ENCODE results near the gene TWF2. TPM values are rescaled to one million over a fixed set of nuclear protein-coding genes. Genes with fewer than 3 reads are reported as not detected.

Gene TWF2
- total and polyA plus RNA-seq, 9 of the 15 experiments (the other 6 are each of a cell fraction or from before 2014, with no cell fraction given) = 0.11 to 61.9 (median 29.7) TPM

DNA sequence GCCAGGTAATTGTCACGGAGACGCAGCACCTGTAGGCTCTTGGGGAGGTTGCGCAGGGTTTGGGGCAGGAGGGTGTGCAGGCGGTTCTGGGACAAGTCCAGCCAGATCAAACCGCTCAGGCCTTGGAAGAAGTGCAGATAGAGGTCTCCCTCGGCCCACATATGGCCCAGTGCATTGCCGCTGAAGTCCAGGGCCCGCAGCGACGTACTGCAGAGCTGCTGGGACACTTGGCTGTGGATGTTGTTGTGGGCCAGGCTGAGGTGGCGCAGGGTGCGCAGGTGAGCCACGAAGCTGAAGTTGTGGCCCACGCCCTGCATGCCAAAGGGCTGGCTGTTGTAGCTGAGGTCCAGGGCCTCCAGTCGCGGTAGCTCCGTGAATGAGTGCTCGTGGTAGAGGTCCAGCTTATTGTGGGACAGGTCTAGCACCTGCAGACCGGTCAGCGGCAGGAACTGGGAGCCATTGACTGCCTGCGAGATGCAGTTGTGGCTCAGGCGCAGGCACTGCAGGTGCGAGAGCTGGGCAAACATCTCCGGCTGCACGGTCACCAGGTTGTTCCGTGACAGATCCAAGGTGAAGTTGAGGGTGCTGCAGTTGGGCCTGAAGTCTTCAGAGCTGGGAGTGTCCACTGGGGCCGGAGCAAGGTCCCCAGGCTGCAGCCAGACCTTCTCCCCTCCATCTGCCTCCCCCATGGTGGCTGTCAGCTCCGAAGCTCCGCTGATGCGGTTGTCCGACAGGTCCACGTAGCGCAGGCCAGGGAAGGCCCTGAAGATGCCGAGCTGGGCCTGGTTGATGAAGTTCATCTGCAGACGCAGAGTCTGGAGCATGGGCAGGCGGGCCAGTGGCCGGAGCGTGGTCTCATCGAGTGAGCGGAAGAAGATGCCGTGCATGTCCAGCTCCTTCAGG, 16.4 kb downstream of the TWF2 start:
- H3K4me2 ChIP-seq (ENCODE audit: insufficient read depth, low read length) = no peak overlapping the region
- H3K79me2 ChIP-seq (ENCODE audit: control insufficient read depth, insufficient read depth, low read length) = no peaks in the 10 kb centered on the region
- ChIA-PET POLR2A (interaction anchor here (0.6 to 1.1 kb wide), 3 partner anchors 24 to 216 kb away, joined by 3 read pairs; no protein-coding TSS in a partner anchor), CTCF (ENCODE audit: low intra/inter-chr PET ratio) (no interaction called here)
- WGBS (ENCODE audit: insufficient coverage, low coverage, missing lambda C conversion rate) = 60% methylated on average over 31 of the region's 41 CpGs
- H3K9me3 ChIP-seq (replicated peaks; ENCODE audit: control insufficient read depth, insufficient read depth, low read depth, low read length) = no peaks in the 10 kb centered on the region
- TF ChIP-seq, protein P1, sequence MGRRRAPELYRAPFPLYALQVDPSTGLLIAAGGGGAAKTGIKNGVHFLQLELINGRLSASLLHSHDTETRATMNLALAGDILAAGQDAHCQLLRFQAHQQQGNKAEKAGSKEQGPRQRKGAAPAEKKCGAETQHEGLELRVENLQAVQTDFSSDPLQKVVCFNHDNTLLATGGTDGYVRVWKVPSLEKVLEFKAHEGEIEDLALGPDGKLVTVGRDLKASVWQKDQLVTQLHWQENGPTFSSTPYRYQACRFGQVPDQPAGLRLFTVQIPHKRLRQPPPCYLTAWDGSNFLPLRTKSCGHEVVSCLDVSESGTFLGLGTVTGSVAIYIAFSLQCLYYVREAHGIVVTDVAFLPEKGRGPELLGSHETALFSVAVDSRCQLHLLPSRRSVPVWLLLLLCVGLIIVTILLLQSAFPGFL (CRISPR knock-in tag; IDR thresholded peaks at IDR 0.05) = no peak
- TF ChIP-seq NRF1 (conservative IDR thresholded peaks at IDR 0.05 in 1 of 2, IDR thresholded peaks at IDR 0.05 in 1 of 2) = no peak
- TF ChIP-seq ZBTB33 (CRISPR knock-in tag; IDR thresholded peaks at IDR 0.05) = peak; percentile 51
- TF ChIP-seq, protein P2, sequence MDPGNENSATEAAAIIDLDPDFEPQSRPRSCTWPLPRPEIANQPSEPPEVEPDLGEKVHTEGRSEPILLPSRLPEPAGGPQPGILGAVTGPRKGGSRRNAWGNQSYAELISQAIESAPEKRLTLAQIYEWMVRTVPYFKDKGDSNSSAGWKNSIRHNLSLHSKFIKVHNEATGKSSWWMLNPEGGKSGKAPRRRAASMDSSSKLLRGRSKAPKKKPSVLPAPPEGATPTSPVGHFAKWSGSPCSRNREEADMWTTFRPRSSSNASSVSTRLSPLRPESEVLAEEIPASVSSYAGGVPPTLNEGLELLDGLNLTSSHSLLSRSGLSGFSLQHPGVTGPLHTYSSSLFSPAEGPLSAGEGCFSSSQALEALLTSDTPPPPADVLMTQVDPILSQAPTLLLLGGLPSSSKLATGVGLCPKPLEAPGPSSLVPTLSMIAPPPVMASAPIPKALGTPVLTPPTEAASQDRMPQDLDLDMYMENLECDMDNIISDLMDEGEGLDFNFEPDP (CRISPR knock-in tag; IDR thresholded peaks at IDR 0.05) = no peak
- no peak for TF ChIP-seq ZNF668 (CRISPR knock-in tag; IDR thresholded peaks at IDR 0.05)
- no peak for TF ChIP-seq NEUROD1 (IDR thresholded peaks at IDR 0.05; ENCODE audit: borderline replicate concordance, low read depth, low read length, partially characterized antibody)
- no peak overlapping the region for H3K27ac ChIP-seq (ENCODE audit: extremely low read depth, low read depth, low read length)
- FAIRE-seq (no peak), ATAC-seq (no peak), DNase-seq (ENCODE audit: extremely low read depth in 1 of 4, low spot score in 3 of 4) (no peak)
- H2AFZ ChIP-seq (ENCODE audit: low read depth, low read length) = no peak overlapping the region
- H3K9ac ChIP-seq (ENCODE audit: insufficient read depth in 1 of 2, low read depth in 2 of 2, low read length in 2 of 2) = peak overlapping the region in 1 of 2 experiments; percentile 35; a peak in 2 of 4 replicates
- H3K4me1 ChIP-seq (replicated peaks in 1 of 2; ENCODE audit: control insufficient read depth in 2 of 2, insufficient read depth in 2 of 2, low read length in 2 of 2) = peaks cover 22 to 55% of the 10 kb centered on the region in 2 experiments
- intact Hi-C loops (cut with micrococcal nuclease) (loop anchor here (5.0 kb wide), 3 partner anchors 165 to 225 kb away; partner anchors contain the start of gene SEMA3G), in situ Hi-C loops (cut with MboI) (no loop called here)
- no peaks in the 10 kb centered on the region for H3K36me3 ChIP-seq (ENCODE audit: control insufficient read depth, insufficient read depth, low read length)
- no peaks in the 10 kb centered on the region for H3K27me3 ChIP-seq (ENCODE audit: control insufficient read depth in 2 of 2, insufficient read depth in 2 of 2, low read length in 2 of 2)
- no TSS peak for BruUV-seq (replicated peaks)
- H3K9me1 ChIP-seq (ENCODE audit: control insufficient read depth, insufficient read depth, low read length) = no peaks in the 10 kb centered on the region
- no peaks in the 10 kb centered on the region for H4K20me1 ChIP-seq (replicated peaks; ENCODE audit: control insufficient read depth, insufficient read depth, low read length)
- H3K4me3 ChIP-seq = no peak overlapping the region

Measured in K562 (cell line).